ENCODE data around the gene SMYD3. TPM values are rescaled to one million over a fixed set of nuclear protein-coding genes. Genes with fewer than 3 reads are reported as not detected.

SMYD3 gene
- total and polyA plus RNA-seq, 2 of the 13 experiments (the other 11 are each of a cell fraction or from before 2014, with no cell fraction given): 27.7 to 35.8 TPM

DNA sequence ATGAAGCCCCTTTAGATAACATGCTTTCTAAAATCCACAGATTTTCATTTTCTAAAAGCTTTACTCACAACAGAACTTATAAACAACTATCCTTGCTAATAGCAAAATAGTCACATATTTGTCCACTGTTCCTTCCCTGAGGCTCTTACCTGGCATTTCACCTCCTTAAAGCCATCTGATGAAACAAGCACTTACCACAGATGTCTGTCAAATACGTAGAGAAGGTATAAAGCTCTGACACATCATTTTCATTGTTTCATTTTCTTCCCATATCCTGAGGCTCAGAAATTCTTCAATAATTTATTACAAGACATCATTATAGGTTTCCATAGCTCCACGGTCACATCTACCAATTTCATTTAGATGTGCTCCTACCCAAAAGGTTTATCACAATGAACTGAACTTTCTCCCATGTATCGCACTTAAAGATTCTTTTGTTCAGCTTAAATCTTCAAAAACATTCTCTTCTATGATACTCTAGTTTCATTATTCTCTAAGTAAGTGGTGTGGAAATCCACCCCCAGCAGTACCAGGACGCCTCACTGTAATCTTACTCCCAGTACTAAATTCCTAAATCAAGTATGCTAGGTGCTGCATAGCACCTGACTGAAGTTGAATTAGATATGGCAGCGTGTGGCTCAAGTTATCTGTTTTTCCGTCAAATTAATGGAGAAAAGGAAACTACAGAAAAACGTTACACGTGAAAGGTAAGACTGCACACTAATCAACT, 569.6 kb downstream of the SMYD3 start:
- in situ Hi-C loops (cut with HindIII; ENCODE audit: extremely low pct_ligation_motif_present, low pct_unique_long_range_greater_than_20kb): no loop called here
- H3K4me3 ChIP-seq (replicated peaks in 1 of 3; ENCODE audit: insufficient read depth in 1 of 3, low read depth in 2 of 3, low read length in 3 of 3): no peak overlapping the region
- no peak for DNase-seq (ENCODE audit: low spot score)
- BruUV-seq (replicated peaks): no TSS peak
- TF ChIP-seq ZNF441 (CRISPR knock-in tag; IDR thresholded peaks at IDR 0.05; ENCODE audit: borderline replicate concordance) (no peak), JUN (CRISPR knock-in tag; IDR thresholded peaks at IDR 0.05) (no peak), ZFP41 (CRISPR knock-in tag; IDR thresholded peaks at IDR 0.05; ENCODE audit: borderline replicate concordance) (no peak)
- no peak for ATAC-seq
- no peaks in the 10 kb centered on the region for H3K27me3 ChIP-seq (ENCODE audit: control insufficient read depth in 1 of 2, insufficient read depth in 2 of 2, low read length in 2 of 2)
- H3K9me3 ChIP-seq (ENCODE audit: low read length): no peaks in the 10 kb centered on the region
- no peak overlapping the region for H3K9ac ChIP-seq (ENCODE audit: insufficient read depth, low read depth, low read length)
- no peak overlapping the region for H3K27ac ChIP-seq (ENCODE audit: extremely low read length, insufficient read depth, low read length)
- H4K20me1 ChIP-seq (ENCODE audit: insufficient read depth, low read length): no peaks in the 10 kb centered on the region
- intact Hi-C loops (cut with micrococcal nuclease; ENCODE audit: unreplicated experiment): no loop called here
- peaks cover 16% of the 10 kb centered on the region for H3K4me1 ChIP-seq (ENCODE audit: insufficient read depth, low read length)
- 95% methylated on average over 8 of the region's 8 CpGs for WGBS (ENCODE audit: low lambda C conversion rate)
- CTCF ChIA-PET (ENCODE audit: low intra/inter-chr PET ratio, low total read pairs): no interaction called here
- no peak overlapping the region for H2AFZ ChIP-seq (ENCODE audit: low read length)
- H3K36me3 ChIP-seq (replicated peaks in 1 of 2; ENCODE audit: control insufficient read depth in 1 of 2, insufficient read depth in 2 of 2, low read length in 2 of 2): no peaks in the 10 kb centered on the region
- H3K4me2 ChIP-seq (ENCODE audit: low read depth, low read length): no peak overlapping the region
- H3K79me2 ChIP-seq (ENCODE audit: insufficient read depth, low read length): no peaks in the 10 kb centered on the region
- no peak for FAIRE-seq
- POLR2A ChIA-PET: no interaction called here

DNA sequence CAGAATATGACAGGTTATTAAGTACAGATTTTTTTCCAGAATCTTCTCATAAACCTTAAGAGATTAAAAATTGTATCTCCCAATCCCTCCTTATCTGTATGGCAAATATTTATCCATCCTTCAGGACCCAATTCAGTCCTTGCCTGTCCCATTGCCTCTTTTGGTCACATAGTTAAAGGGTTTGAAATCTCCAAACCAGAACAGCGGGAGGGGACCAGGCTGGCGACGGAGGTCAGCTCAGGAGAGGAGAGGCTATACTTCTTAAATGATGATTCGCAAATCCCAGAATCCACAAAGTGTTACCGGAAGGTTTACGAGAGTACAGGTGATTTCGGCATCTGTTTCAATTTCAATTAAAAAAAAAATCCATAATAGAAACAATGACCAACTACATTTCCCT, 572.7 kb downstream of the SMYD3 start:
- no TSS peak for BruUV-seq (replicated peaks)
- ATAC-seq (no peak), FAIRE-seq (no peak), DNase-seq (ENCODE audit: low spot score) (no peak)
- 99% methylated on average over 7 of the region's 7 CpGs for WGBS (ENCODE audit: low lambda C conversion rate)
- Histone ChIP-seq H3K36me3 (replicated peaks in 1 of 2; ENCODE audit: control insufficient read depth in 1 of 2, insufficient read depth in 2 of 2, low read length in 2 of 2) (no peaks in the 10 kb centered on the region), H3K4me3 (replicated peaks in 1 of 3; ENCODE audit: insufficient read depth in 1 of 3, low read depth in 2 of 3, low read length in 3 of 3) (no peak overlapping the region), H4K20me1 (ENCODE audit: insufficient read depth, low read length) (no peaks in the 10 kb centered on the region), H3K27ac (ENCODE audit: extremely low read length, insufficient read depth, low read length) (no peak overlapping the region), H2AFZ (ENCODE audit: low read length) (no peak overlapping the region), H3K4me1 (ENCODE audit: insufficient read depth, low read length) (no peaks in the 10 kb centered on the region), H3K79me2 (ENCODE audit: insufficient read depth, low read length) (no peaks in the 10 kb centered on the region), H3K27me3 (ENCODE audit: control insufficient read depth in 1 of 2, insufficient read depth in 2 of 2, low read length in 2 of 2) (no peaks in the 10 kb centered on the region), H3K4me2 (ENCODE audit: low read depth, low read length) (no peak overlapping the region), H3K9me3 (ENCODE audit: low read length) (no peaks in the 10 kb centered on the region), H3K9ac (ENCODE audit: insufficient read depth, low read depth, low read length) (no peak overlapping the region)
- intact Hi-C loops (cut with micrococcal nuclease; ENCODE audit: unreplicated experiment) (no loop called here), in situ Hi-C loops (cut with HindIII; ENCODE audit: extremely low pct_ligation_motif_present, low pct_unique_long_range_greater_than_20kb) (no loop called here)
- POLR2A ChIA-PET: no interaction called here
- CTCF ChIA-PET (ENCODE audit: low intra/inter-chr PET ratio, low total read pairs): no interaction called here
- TF ChIP-seq FOXC1 (CRISPR knock-in tag; IDR thresholded peaks at IDR 0.05; ENCODE audit: borderline replicate concordance): no peak
- no peak for TF ChIP-seq CHD2 (IDR thresholded peaks at IDR 0.05; ENCODE audit: low read depth, low read length)
- TF ChIP-seq ERF (CRISPR knock-in tag; IDR thresholded peaks at IDR 0.05): no peak
- no peak for TF ChIP-seq ASH2L (IDR thresholded peaks at IDR 0.05; ENCODE audit: insufficient read length, low read depth, low read length)
- no peak for TF ChIP-seq PAX8 (CRISPR knock-in tag; IDR thresholded peaks at IDR 0.05; ENCODE audit: borderline replicate concordance)
- TF ChIP-seq, protein P1, sequence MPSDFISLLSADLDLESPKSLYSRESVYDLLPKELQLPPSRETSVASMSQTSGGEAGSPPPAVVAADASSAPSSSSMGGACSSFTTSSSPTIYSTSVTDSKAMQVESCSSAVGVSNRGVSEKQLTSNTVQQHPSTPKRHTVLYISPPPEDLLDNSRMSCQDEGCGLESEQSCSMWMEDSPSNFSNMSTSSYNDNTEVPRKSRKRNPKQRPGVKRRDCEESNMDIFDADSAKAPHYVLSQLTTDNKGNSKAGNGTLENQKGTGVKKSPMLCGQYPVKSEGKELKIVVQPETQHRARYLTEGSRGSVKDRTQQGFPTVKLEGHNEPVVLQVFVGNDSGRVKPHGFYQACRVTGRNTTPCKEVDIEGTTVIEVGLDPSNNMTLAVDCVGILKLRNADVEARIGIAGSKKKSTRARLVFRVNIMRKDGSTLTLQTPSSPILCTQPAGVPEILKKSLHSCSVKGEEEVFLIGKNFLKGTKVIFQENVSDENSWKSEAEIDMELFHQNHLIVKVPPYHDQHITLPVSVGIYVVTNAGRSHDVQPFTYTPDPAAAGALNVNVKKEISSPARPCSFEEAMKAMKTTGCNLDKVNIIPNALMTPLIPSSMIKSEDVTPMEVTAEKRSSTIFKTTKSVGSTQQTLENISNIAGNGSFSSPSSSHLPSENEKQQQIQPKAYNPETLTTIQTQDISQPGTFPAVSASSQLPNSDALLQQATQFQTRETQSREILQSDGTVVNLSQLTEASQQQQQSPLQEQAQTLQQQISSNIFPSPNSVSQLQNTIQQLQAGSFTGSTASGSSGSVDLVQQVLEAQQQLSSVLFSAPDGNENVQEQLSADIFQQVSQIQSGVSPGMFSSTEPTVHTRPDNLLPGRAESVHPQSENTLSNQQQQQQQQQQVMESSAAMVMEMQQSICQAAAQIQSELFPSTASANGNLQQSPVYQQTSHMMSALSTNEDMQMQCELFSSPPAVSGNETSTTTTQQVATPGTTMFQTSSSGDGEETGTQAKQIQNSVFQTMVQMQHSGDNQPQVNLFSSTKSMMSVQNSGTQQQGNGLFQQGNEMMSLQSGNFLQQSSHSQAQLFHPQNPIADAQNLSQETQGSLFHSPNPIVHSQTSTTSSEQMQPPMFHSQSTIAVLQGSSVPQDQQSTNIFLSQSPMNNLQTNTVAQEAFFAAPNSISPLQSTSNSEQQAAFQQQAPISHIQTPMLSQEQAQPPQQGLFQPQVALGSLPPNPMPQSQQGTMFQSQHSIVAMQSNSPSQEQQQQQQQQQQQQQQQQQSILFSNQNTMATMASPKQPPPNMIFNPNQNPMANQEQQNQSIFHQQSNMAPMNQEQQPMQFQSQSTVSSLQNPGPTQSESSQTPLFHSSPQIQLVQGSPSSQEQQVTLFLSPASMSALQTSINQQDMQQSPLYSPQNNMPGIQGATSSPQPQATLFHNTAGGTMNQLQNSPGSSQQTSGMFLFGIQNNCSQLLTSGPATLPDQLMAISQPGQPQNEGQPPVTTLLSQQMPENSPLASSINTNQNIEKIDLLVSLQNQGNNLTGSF (CRISPR knock-in tag; IDR thresholded peaks at IDR 0.05): no peak
- TF ChIP-seq, protein P2, sequence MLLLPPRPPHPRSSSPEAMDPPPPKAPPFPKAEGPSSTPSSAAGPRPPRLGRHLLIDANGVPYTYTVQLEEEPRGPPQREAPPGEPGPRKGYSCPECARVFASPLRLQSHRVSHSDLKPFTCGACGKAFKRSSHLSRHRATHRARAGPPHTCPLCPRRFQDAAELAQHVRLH (CRISPR knock-in tag; IDR thresholded peaks at IDR 0.05; ENCODE audit: borderline replicate concordance, low read depth): no peak
- no peak for TF ChIP-seq ZNF691 (CRISPR knock-in tag; IDR thresholded peaks at IDR 0.05; ENCODE audit: borderline replicate concordance, low read depth)
- no peak for TF ChIP-seq SOX6 (IDR thresholded peaks at IDR 0.05)
- TF ChIP-seq SOX6 (CRISPR knock-in tag; IDR thresholded peaks at IDR 0.05): no peak
